ENCODE data around the gene GALNTL6. TPM values are rescaled to one million over a fixed set of nuclear protein-coding genes. Genes with fewer than 3 reads are reported as not detected.

The GALNTL6 gene
- total RNA-seq, 2 experiments from 2014 or later: not detected

- Mint-ChIP-seq H3K4me1 (ENCODE audit: low read depth) (no peaks in the 10 kb centered on the region), H3K36me3 (no peaks in the 10 kb centered on the region), H3K9me3 (no peaks in the 10 kb centered on the region), H3K27ac (no peak overlapping the region), H3K27me3 (no peaks in the 10 kb centered on the region), H3K4me3 (no peak overlapping the region)
- POLR2A ChIA-PET: no interaction called here
- CTCF ChIA-PET: no interaction called here
- no peak for DNase-seq
- intact Hi-C loops (cut with micrococcal nuclease): no loop called here
These were observed 232.8 kb downstream of the GALNTL6 start for GRCh38 chr4:172045981-172046380.

DNA sequence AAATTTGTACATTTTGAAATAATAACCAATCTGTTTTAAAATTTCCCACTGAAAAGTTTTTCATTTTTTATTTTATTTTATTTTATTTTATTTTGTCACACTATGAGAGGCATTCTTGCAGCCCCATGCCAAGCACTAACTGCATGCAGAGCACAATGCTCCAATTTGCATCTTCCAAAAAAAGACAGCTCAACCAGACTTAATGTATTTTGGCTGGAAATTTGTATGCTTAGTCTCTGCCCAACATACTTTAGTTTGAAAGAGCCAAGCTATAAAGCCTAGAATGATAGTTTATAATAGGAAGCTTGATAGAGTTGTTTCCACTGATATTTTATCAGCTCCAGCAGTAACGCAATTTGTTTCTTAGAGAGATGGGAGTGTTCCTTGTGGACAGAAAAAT lies 235.5 kb downstream of the GALNTL6 start:
- H3K36me3 Mint-ChIP-seq: no peaks in the 10 kb centered on the region
- CTCF ChIA-PET: no interaction called here
- H3K9me3 Mint-ChIP-seq: peaks cover 3% of the 10 kb centered on the region
- no peaks in the 10 kb centered on the region for H3K4me1 Mint-ChIP-seq (ENCODE audit: low read depth)
- DNase-seq: no peak
- no peak overlapping the region for H3K27ac Mint-ChIP-seq
- intact Hi-C loops (cut with micrococcal nuclease): no loop called here
- no peaks in the 10 kb centered on the region for H3K27me3 Mint-ChIP-seq
- POLR2A ChIA-PET: no interaction called here
- H3K4me3 Mint-ChIP-seq: no peak overlapping the region

GRCh38 chr4:172050911-172051310 lies 237.7 kb downstream of the GALNTL6 start:
- Mint-ChIP-seq H3K4me1 (ENCODE audit: low read depth) (no peaks in the 10 kb centered on the region), H3K36me3 (no peaks in the 10 kb centered on the region), H3K9me3 (peaks cover 3% of the 10 kb centered on the region), H3K27ac (no peak overlapping the region), H3K4me3 (no peak overlapping the region), H3K27me3 (no peaks in the 10 kb centered on the region)
- no peak for DNase-seq
- POLR2A ChIA-PET: no interaction called here
- intact Hi-C loops (cut with micrococcal nuclease): no loop called here
- CTCF ChIA-PET: no interaction called here

DNA sequence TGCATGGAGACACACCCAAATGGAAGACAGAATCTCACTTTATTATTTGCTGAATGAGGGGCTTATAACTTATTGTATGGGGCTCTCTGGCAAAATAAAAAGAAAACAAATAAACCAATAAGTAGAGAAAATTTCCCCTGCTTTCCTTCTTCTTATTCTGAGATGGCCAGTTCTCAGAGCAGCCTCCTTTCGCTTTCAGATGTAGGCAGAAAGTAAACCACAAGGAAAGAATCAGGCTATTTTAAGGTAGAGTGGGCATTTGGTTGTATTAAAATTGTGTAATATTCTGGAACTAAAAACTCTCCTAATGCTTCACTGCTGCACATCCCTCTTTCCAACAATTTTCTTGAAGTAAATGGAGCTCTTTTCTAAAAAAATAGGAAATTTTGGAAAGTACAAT lies 241.8 kb downstream of the GALNTL6 start:
- POLR2A ChIA-PET: no interaction called here
- no peaks in the 10 kb centered on the region for H3K4me1 Mint-ChIP-seq (ENCODE audit: low read depth)
- no peak overlapping the region for H3K4me3 Mint-ChIP-seq
- H3K9me3 Mint-ChIP-seq: peaks cover 5% of the 10 kb centered on the region
- DNase-seq: no peak
- intact Hi-C loops (cut with micrococcal nuclease): no loop called here
- H3K27me3 Mint-ChIP-seq: no peaks in the 10 kb centered on the region
- no peak overlapping the region for H3K27ac Mint-ChIP-seq
- CTCF ChIA-PET: no interaction called here
- no peaks in the 10 kb centered on the region for H3K36me3 Mint-ChIP-seq

DNA sequence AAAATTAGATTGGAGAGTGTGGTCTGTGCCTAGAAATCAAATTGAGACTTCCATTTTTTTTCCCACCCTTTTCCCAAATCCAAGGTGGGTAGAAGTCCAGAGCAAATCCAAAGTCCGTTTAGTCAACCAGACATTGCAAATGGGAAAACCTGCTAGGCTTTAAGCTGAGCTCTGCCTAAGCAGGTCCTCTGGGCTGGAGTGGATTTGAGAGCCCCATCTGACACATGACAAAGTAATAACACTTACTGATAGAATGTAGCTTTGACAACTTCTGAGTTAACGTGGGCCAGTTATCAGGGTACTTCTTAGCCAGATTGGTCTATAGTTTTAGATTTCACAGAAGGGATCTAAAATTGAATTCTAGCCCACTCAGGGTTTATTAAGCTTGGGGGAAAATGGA lies 242.3 kb downstream of the GALNTL6 start:
- intact Hi-C loops (cut with micrococcal nuclease): no loop called here
- no peaks in the 10 kb centered on the region for H3K36me3 Mint-ChIP-seq
- no peak overlapping the region for H3K4me3 Mint-ChIP-seq
- no peak for DNase-seq
- POLR2A ChIA-PET: no interaction called here
- CTCF ChIA-PET: no interaction called here
- H3K27ac Mint-ChIP-seq: no peak overlapping the region
- H3K27me3 Mint-ChIP-seq: no peaks in the 10 kb centered on the region
- H3K4me1 Mint-ChIP-seq (ENCODE audit: low read depth): no peaks in the 10 kb centered on the region
- peaks cover 5% of the 10 kb centered on the region for H3K9me3 Mint-ChIP-seq

DNA sequence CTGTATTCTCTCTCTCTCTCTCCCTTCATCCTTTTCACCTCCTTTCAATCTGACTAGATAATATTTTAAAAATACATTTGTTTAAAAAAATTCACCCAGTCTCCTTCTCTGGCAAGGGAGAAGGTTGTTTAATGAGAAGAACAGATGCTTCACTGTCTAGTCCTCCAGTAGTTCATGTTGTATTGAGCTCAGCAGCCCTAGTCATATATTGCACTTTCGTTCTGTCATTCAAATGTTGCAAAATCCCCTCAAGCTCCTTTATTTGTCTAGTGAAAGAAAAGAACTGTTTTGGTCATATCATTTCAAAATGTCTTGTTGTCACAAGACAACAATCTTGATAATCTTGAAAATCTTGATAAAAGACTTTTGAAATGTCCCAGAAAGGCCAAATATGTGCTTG lies 248.0 kb downstream of the GALNTL6 start:
- H3K4me3 Mint-ChIP-seq: no peak overlapping the region
- H3K36me3 Mint-ChIP-seq: no peaks in the 10 kb centered on the region
- no peaks in the 10 kb centered on the region for H3K4me1 Mint-ChIP-seq (ENCODE audit: low read depth)
- DNase-seq: no peak
- peaks cover 10% of the 10 kb centered on the region for H3K9me3 Mint-ChIP-seq
- ChIA-PET POLR2A (no interaction called here), CTCF (no interaction called here)
- intact Hi-C loops (cut with micrococcal nuclease): no loop called here
- H3K27ac Mint-ChIP-seq: no peak overlapping the region
- no peaks in the 10 kb centered on the region for H3K27me3 Mint-ChIP-seq

DNA sequence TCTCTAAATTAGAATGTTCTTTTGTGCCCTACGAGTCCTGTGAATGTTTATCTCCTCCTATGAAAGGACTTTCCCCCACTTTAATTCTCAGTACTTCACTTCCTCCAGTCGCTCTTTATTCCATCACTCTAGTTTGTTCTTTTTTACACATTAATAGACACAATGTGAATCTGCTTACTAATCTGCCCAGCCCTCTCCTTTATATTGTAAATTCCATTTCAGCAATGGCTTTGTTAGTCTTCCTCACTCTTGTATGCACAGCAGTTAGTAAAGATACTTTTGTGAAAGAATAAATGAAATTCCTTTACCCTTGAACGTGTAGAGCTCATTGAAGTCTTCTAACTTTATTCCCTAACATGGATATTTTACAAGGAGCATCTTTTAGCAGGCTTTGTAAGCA lies 255.3 kb downstream of the GALNTL6 start:
- no peak for DNase-seq
- no peaks in the 10 kb centered on the region for H3K4me1 Mint-ChIP-seq (ENCODE audit: low read depth)
- H3K27me3 Mint-ChIP-seq: no peaks in the 10 kb centered on the region
- POLR2A ChIA-PET: no interaction called here
- CTCF ChIA-PET: no interaction called here
- H3K27ac Mint-ChIP-seq: no peak overlapping the region
- H3K4me3 Mint-ChIP-seq: no peak overlapping the region
- peaks cover 10% of the 10 kb centered on the region for H3K9me3 Mint-ChIP-seq
- intact Hi-C loops (cut with micrococcal nuclease): no loop called here
- H3K36me3 Mint-ChIP-seq: no peaks in the 10 kb centered on the region

DNA sequence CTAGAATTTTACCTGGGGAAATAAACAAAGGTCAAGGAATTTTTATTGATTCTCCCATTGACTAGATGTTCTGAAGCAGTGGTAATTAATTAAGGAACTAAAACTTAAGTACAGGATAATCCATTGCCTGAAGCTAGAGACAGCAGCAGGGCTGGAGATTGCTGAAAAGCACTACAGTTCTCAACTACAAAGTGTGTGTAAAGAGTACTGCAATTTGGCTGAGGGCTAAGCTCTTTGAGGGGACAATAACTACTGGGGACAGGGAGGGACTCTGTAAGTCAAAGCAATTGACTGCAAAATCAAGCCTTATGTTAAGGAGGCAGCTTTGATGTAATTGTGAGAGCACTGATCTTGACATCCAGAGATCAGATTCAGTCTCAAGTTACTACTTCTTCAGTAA lies 260.4 kb downstream of the GALNTL6 start:
- CTCF ChIA-PET: no interaction called here
- intact Hi-C loops (cut with micrococcal nuclease): no loop called here

DNA sequence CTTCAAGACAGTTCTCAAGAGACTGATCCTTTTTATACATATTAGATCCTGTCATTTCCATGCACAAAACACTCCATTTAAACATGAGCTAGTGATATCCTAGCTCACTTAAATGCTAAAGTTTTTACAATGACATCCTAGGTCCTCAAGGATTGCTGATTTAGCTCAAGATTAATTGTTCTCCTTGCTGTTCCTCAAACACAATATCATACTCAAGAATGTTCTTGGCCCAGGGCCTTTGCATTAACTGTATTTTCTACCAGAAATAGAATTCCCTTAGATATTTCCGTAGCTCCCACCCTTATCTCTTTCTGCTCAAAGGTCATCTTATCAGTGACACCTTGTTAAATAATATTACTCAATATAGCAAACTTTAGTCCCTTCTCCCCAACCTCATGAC lies 270.1 kb downstream of the GALNTL6 start:
- ChIA-PET POLR2A (no interaction called here), CTCF (no interaction called here)
- no peaks in the 10 kb centered on the region for H3K9me3 Mint-ChIP-seq
- no peaks in the 10 kb centered on the region for H3K4me1 Mint-ChIP-seq (ENCODE audit: low read depth)
- H3K27me3 Mint-ChIP-seq: no peaks in the 10 kb centered on the region
- no peak overlapping the region for H3K27ac Mint-ChIP-seq
- intact Hi-C loops (cut with micrococcal nuclease): no loop called here
- H3K36me3 Mint-ChIP-seq: no peaks in the 10 kb centered on the region
- H3K4me3 Mint-ChIP-seq: no peak overlapping the region
- no peak for DNase-seq

More for the DNA sequence above, 260.4 kb downstream of the GALNTL6 start:
- Mint-ChIP-seq H3K9me3 (peaks cover 5% of the 10 kb centered on the region), H3K4me1 (ENCODE audit: low read depth) (no peaks in the 10 kb centered on the region), H3K4me3 (no peak overlapping the region), H3K27me3 (no peaks in the 10 kb centered on the region), H3K36me3 (no peaks in the 10 kb centered on the region), H3K27ac (no peak overlapping the region)
- POLR2A ChIA-PET: no interaction called here
- no peak for DNase-seq

DNA sequence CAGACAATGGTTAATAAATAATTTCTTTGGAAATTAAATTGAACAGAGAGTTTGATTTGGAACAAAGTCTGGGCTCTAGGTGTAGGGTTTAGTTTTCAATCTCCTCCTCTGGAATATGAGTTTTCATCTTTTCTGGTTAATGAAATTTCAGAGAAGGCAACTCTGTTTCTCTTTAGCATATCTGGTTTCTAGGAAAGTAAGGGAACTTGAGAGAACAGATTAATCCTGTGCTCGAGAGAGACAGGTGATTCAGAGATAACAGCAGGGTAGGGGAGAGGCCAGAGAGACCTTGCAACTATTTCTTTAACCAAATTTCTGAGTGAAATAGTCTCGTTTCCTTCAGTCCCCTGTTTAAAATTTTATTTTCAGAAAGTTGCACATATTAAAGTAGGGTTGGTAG lies 275.4 kb downstream of the GALNTL6 start:
- H3K9me3 Mint-ChIP-seq: peaks cover 12% of the 10 kb centered on the region

GRCh38 chr4:172095161-172095560 lies 282.0 kb downstream of the GALNTL6 start:
- no peaks in the 10 kb centered on the region for H3K36me3 Mint-ChIP-seq
- H3K4me1 Mint-ChIP-seq (ENCODE audit: low read depth): no peaks in the 10 kb centered on the region
- no peak for DNase-seq
- H3K27me3 Mint-ChIP-seq: no peaks in the 10 kb centered on the region
- no peak overlapping the region for H3K4me3 Mint-ChIP-seq
- H3K9me3 Mint-ChIP-seq: peaks cover 7% of the 10 kb centered on the region
- ChIA-PET POLR2A (no interaction called here), CTCF (interaction anchor here (0.7 kb wide), 1 partner anchor 33 kb away, joined by 3 read pairs; no protein-coding TSS in a partner anchor)
- H3K27ac Mint-ChIP-seq: no peak overlapping the region
- intact Hi-C loops (cut with micrococcal nuclease): no loop called here

More for the DNA sequence above, 275.4 kb downstream of the GALNTL6 start:
- Mint-ChIP-seq H3K27ac (no peak overlapping the region), H3K4me1 (ENCODE audit: low read depth) (no peaks in the 10 kb centered on the region), H3K36me3 (no peaks in the 10 kb centered on the region), H3K27me3 (no peaks in the 10 kb centered on the region), H3K4me3 (no peak overlapping the region)
- POLR2A ChIA-PET: no interaction called here
- intact Hi-C loops (cut with micrococcal nuclease): no loop called here
- DNase-seq: no peak
- CTCF ChIA-PET: no interaction called here

- ChIA-PET POLR2A (no interaction called here), CTCF (no interaction called here)
- no peak overlapping the region for H3K27ac Mint-ChIP-seq
- no peaks in the 10 kb centered on the region for H3K36me3 Mint-ChIP-seq
- H3K4me1 Mint-ChIP-seq (ENCODE audit: low read depth): no peaks in the 10 kb centered on the region
- intact Hi-C loops (cut with micrococcal nuclease): no loop called here
- no peak for DNase-seq
- H3K4me3 Mint-ChIP-seq: no peak overlapping the region
- no peaks in the 10 kb centered on the region for H3K27me3 Mint-ChIP-seq
- H3K9me3 Mint-ChIP-seq: peaks cover 5% of the 10 kb centered on the region
These were observed 283.6 kb downstream of the GALNTL6 start for GRCh38 chr4:172096786-172097185.

GRCh38 chr4:172099376-172099775 lies 286.2 kb downstream of the GALNTL6 start:
- intact Hi-C loops (cut with micrococcal nuclease): no loop called here
- Mint-ChIP-seq H3K4me1 (ENCODE audit: low read depth) (no peaks in the 10 kb centered on the region), H3K9me3 (peaks cover 5% of the 10 kb centered on the region), H3K27ac (no peak overlapping the region), H3K27me3 (no peaks in the 10 kb centered on the region), H3K4me3 (no peak overlapping the region), H3K36me3 (no peaks in the 10 kb centered on the region)
- no peak for DNase-seq
- POLR2A ChIA-PET: no interaction called here
- CTCF ChIA-PET: no interaction called here

DNA sequence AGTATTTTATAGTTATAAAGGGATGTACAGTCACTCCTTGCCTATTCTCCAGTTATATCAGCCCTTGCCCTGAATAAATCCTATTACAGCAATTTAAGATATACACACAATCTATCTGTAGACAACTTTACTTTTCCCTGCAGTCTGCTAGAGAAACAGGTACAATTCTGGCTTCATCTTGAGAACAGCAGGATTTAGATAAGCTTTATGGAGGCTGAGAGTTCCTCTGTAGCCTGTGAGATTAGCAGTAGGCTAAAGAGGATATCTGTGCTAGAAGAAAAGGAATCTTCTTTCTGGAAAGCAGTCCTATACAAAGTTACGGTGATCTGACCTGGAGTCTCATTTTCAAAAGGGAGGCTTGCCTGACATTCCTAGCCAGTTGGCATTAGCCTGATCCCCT lies 290.3 kb downstream of the GALNTL6 start:
- Mint-ChIP-seq H3K27me3 (no peaks in the 10 kb centered on the region), H3K4me3 (no peak overlapping the region), H3K9me3 (peaks cover 4% of the 10 kb centered on the region), H3K27ac (no peak overlapping the region), H3K4me1 (ENCODE audit: low read depth) (no peaks in the 10 kb centered on the region), H3K36me3 (no peaks in the 10 kb centered on the region)
- ChIA-PET POLR2A (no interaction called here), CTCF (no interaction called here)
- DNase-seq: no peak
- intact Hi-C loops (cut with micrococcal nuclease): no loop called here

Measured in activated CD4-positive, alpha-beta memory T cell treated with anti-CD3 and anti-CD28 coated beads for 36 hours (primary cell).